ENCODE results near the gene VILL. TPM values are rescaled to one million over a fixed set of nuclear protein-coding genes. Genes with fewer than 3 reads are reported as not detected.
A peak's percentile ranks its signal among the peaks of the same experiment; 100 is the strongest.
"Not testable (repeated sequence)": the region's sequence is repeated elsewhere in the genome, so short reads cannot be mapped to it uniquely, and the experiment has no call there.

The VILL gene
- total RNA-seq, 6 donors from 2014 or later: 5.6 to 41.9 (median 19.0) TPM

DNA sequence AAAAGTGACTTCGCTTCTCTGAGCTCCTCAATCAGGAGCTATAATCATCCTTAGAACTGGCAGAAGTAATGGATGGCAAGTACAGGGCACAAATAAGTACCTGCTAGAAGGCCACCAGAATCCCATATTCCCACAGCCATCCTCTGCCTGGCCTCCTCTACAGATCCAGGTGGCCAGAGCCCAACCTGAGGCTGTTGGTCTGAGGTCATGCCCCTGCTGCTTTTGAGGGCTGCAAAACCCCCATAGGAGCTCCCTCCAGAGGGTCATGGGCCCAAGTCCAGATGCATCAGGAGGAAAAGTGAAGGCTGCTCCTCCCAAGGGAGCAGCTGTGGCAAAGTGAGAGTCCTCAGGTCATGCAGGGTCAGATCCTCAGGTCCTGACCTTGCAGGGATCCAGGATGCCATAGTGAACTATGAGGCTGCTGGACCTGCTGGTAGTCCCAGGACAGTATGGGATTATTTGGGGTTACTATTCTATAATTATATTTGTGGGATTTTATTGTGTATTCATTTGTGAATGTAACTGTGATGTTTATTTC is 41.8 kb downstream of the VILL start:
- Histone ChIP-seq H3K4me3 (no peak overlapping the region), H3K9me3 (no peaks in the 10 kb centered on the region), H3K27me3 (peaks cover 0 to 7% (median 0%) of the 10 kb centered on the region in 4 donors), H3K27ac (peak overlapping the region in 1 of 4 donors; percentile 86), H3K36me3 (no peaks in the 10 kb centered on the region), H3K4me1 (peaks cover 17 to 38% (median 24%) of the 10 kb centered on the region in 4 donors)
- no peak for DNase-seq
- whole genome bisulfite sequencing, 2 donors: 94% methylated on average over 1 of the region's 1 CpG
- no peak for ATAC-seq (ENCODE audit: low FRiP score in 2 of 2)
- no peak for TF ChIP-seq EP300 (IDR thresholded peaks at IDR 0.05)
- TF ChIP-seq, protein P1, sequence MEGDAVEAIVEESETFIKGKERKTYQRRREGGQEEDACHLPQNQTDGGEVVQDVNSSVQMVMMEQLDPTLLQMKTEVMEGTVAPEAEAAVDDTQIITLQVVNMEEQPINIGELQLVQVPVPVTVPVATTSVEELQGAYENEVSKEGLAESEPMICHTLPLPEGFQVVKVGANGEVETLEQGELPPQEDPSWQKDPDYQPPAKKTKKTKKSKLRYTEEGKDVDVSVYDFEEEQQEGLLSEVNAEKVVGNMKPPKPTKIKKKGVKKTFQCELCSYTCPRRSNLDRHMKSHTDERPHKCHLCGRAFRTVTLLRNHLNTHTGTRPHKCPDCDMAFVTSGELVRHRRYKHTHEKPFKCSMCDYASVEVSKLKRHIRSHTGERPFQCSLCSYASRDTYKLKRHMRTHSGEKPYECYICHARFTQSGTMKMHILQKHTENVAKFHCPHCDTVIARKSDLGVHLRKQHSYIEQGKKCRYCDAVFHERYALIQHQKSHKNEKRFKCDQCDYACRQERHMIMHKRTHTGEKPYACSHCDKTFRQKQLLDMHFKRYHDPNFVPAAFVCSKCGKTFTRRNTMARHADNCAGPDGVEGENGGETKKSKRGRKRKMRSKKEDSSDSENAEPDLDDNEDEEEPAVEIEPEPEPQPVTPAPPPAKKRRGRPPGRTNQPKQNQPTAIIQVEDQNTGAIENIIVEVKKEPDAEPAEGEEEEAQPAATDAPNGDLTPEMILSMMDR (IDR thresholded peaks at IDR 0.05): no peak
- no peak for TF ChIP-seq POLR2A (IDR thresholded peaks at IDR 0.05)
- no peak for TF ChIP-seq POLR2AphosphoS5 (IDR thresholded peaks at IDR 0.05)

- H3K4me1 ChIP-seq: peaks cover 22 to 34% (median 26%) of the 10 kb centered on the region in 4 donors
- H3K27me3 ChIP-seq; H3K4me3 ChIP-seq; DNase-seq; H3K27ac ChIP-seq; H3K36me3 ChIP-seq; ATAC-seq (ENCODE audit: low FRiP score in 2 of 2); H3K9me3 ChIP-seq: not testable (repeated sequence)
- 94 to 95% methylated on average over 6 to 7 of the region's 7 CpGs for WGBS, 2 donors
These were observed 43.0 kb downstream of the VILL start for GRCh38 chr3:38033586-38033985.

DNA sequence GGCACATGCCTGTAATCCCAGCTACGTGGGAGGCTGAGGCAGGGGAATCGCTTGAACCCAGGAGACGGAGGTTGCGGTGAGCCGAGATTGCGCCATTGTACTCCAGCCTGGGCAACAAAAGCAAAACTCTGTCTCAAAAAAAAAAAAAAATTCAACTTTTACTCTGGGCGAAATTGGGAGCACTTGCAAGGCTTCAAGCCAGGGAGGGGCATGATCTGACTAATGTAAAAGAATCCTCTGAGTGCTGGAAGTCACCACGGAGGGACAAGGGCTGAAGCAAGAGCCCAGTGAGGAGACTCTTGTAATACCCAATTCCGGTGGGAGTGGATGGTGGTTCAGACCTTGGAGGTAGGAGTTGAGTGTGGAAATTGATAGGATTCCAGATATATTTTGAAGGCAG is 43.7 kb downstream of the VILL start:
- H3K9me3 ChIP-seq; ATAC-seq (ENCODE audit: low FRiP score in 2 of 2); H3K4me3 ChIP-seq; H3K27me3 ChIP-seq; H3K36me3 ChIP-seq; DNase-seq; H3K27ac ChIP-seq: not testable (repeated sequence)
- H3K4me1 ChIP-seq: peaks cover 29 to 34% (median 29%) of the 10 kb centered on the region in 4 donors
- WGBS, 2 donors: 87 to 93% methylated on average over 9 of the region's 9 CpGs

DNA sequence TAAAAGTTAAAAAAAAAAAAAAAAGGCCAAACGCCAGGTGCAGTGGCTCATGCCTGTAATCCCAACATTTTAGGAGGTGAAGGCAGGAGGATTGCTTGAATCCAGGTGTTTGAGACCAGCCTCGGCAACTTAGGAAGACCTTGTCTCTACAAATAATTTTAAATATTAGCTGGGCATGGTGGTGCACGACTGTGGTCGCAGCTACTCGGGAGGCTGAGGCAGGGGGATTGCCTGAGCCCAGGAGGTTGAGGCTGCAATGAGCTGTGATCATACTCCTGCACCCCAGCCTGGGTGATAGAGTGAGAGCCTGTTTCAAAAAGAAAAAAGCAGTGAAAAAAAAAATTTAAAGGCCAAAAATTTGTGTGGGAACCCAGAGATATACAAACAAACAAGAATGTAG is 45.7 kb downstream of the VILL start:
- H3K9me3 ChIP-seq: no peaks in the 10 kb centered on the region
- peaks cover 14 to 26% (median 22%) of the 10 kb centered on the region in 4 donors for H3K4me1 ChIP-seq
- ATAC-seq (ENCODE audit: low FRiP score in 2 of 2) (no peak), DNase-seq (no peak)
- no peak overlapping the region for H3K27ac ChIP-seq
- TF ChIP-seq, protein P1 (IDR thresholded peaks at IDR 0.05): no peak
- no peak for TF ChIP-seq POLR2A (IDR thresholded peaks at IDR 0.05)
- TF ChIP-seq POLR2AphosphoS5 (IDR thresholded peaks at IDR 0.05): no peak
- no peak for TF ChIP-seq EP300 (IDR thresholded peaks at IDR 0.05)
- H3K4me3 ChIP-seq: no peak overlapping the region
- WGBS, 2 donors: 89 to 90% methylated on average over 5 of the region's 5 CpGs
- no peaks in the 10 kb centered on the region for H3K36me3 ChIP-seq
- H3K27me3 ChIP-seq: no peaks in the 10 kb centered on the region

DNA sequence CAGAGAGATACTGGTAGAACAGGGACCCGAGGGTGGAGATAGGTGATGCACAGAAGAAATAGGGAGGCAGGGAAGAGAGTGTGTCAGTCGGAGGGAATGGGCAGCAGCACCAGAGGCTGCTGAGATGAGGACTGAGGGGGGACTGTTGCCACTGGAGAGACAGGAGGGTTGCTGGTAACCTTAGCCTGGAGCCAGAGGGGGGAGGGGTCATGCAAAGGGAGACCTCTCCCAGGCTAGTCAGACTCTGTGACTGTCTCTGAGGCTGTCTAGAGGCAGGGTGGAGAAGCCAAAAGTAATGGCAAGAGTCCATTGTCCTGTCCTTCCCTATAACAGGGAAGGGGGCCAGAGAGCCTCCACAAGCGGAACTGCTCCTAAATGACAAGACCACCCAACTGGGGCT is 46.3 kb downstream of the VILL start:
- TF ChIP-seq EP300 (IDR thresholded peaks at IDR 0.05) (no peak), POLR2A (IDR thresholded peaks at IDR 0.05) (no peak)
- TF ChIP-seq, protein P1 (IDR thresholded peaks at IDR 0.05): no peak
- Histone ChIP-seq H3K4me1 (peaks cover 13 to 21% (median 18%) of the 10 kb centered on the region in 4 donors), H3K9me3 (no peaks in the 10 kb centered on the region), H3K27me3 (no peaks in the 10 kb centered on the region), H3K36me3 (no peaks in the 10 kb centered on the region), H3K4me3 (no peak overlapping the region), H3K27ac (no peak overlapping the region)
- no peak for ATAC-seq (ENCODE audit: low FRiP score in 2 of 2)
- DNase-seq: no peak
- WGBS, 2 donors: 83 to 92% methylated on average over 3 of the region's 3 CpGs

- Histone ChIP-seq H3K9me3 (no peaks in the 10 kb centered on the region), H3K36me3 (no peaks in the 10 kb centered on the region), H3K4me3 (peak overlapping the region in 2 of 4 donors; percentile 59 to 62), H3K4me1 (peaks cover 13 to 21% (median 18%) of the 10 kb centered on the region in 4 donors), H3K27me3 (no peaks in the 10 kb centered on the region), H3K27ac (peak overlapping the region; percentile 26 to 74 (median 44))
- TF ChIP-seq EP300 (IDR thresholded peaks at IDR 0.05) (no peak), POLR2AphosphoS5 (IDR thresholded peaks at IDR 0.05) (no peak), POLR2A (IDR thresholded peaks at IDR 0.05) (no peak)
- TF ChIP-seq, protein P1 (IDR thresholded peaks at IDR 0.05): no peak
- DNase-seq: no peak
- WGBS, 2 donors: 66% methylated on average over 5 of the region's 5 CpGs
- ATAC-seq (ENCODE audit: low FRiP score in 2 of 2): no peak
These were observed 47.9 kb downstream of the VILL start for GRCh38 chr3:38038447-38038911.

Measured in upper lobe of left lung (tissue), 6 donors.